GM10266 (cell line): ENCODE results near the gene LSG1.

Experiments
- DNase-seq: peaks from one replicate; pipeline ENCODE4 v3.0.0; 2012; ENCODE audit errors: extremely low spot score
- TF ChIP-seq, protein P1 (sequence below): IDR thresholded peaks from 2 replicates; pipeline ENCODE4 v1.5.1; 2012; ENCODE audit warnings: mild to moderate bottlenecking, low read depth; ENCODE audit not compliant: control insufficient read depth, insufficient read depth; ENCODE audit errors: missing control alignments

The LSG1 gene

DNA sequence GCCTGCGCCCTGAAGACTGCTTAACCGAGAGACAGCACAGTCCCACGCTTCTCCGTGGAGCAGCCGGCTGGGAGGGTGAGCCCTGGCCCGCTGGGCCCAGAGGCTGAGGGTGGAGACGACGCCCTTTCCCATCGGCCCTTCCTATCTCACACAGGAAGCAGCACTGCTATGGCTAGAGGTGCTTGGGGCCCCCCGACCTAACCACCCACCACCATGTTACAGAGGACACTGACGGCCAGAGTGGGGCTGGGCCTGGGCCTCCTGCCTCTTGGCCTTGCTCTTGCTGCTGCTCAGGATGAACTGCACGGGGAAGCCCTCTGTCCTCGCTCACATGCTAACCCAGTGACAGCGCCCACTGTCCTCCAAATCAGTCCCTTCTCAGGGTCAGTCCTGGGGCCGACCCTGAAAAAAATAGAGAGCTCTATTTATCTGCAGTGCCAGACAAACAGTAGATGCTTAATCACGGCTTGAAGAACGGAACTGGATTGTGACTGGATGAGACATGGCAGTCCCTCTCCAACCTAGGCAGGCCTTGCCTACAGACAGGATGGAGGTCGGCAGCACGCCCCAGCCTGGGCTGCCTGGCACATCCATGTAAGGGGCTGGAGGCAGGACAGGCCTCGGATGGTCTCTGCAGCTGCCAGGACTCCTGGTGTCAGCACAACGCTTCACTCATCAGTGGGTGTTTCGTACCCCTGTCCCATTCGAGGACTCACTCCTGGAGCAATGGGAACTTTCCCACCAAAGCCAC lies 53.0 kb downstream of the LSG1 start:
- TF ChIP-seq, protein P1, sequence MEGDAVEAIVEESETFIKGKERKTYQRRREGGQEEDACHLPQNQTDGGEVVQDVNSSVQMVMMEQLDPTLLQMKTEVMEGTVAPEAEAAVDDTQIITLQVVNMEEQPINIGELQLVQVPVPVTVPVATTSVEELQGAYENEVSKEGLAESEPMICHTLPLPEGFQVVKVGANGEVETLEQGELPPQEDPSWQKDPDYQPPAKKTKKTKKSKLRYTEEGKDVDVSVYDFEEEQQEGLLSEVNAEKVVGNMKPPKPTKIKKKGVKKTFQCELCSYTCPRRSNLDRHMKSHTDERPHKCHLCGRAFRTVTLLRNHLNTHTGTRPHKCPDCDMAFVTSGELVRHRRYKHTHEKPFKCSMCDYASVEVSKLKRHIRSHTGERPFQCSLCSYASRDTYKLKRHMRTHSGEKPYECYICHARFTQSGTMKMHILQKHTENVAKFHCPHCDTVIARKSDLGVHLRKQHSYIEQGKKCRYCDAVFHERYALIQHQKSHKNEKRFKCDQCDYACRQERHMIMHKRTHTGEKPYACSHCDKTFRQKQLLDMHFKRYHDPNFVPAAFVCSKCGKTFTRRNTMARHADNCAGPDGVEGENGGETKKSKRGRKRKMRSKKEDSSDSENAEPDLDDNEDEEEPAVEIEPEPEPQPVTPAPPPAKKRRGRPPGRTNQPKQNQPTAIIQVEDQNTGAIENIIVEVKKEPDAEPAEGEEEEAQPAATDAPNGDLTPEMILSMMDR, result no peak
- DNase-seq, result no peak

DNA sequence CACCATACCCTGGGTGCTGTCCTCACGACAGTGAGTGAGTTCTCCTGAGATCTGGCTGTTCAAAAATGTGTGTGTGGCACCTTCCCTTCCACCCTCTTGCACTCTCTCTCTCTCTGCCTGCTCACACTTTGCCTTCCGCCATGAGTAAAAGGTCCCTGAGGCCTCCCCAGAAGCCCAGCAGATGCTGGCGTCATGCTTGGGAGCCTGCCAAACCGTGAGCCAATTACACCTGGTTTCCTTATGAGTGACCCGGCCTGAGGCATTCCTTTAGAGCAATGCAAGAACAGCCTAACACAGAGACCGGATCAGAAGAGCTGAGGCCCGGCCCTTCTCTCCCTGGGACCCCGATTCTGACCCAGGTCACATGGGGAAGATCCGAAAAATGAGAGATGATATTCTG lies 54.2 kb downstream of the LSG1 start:
- TF ChIP-seq, protein P1, result no peak
- no peak for DNase-seq

DNA sequence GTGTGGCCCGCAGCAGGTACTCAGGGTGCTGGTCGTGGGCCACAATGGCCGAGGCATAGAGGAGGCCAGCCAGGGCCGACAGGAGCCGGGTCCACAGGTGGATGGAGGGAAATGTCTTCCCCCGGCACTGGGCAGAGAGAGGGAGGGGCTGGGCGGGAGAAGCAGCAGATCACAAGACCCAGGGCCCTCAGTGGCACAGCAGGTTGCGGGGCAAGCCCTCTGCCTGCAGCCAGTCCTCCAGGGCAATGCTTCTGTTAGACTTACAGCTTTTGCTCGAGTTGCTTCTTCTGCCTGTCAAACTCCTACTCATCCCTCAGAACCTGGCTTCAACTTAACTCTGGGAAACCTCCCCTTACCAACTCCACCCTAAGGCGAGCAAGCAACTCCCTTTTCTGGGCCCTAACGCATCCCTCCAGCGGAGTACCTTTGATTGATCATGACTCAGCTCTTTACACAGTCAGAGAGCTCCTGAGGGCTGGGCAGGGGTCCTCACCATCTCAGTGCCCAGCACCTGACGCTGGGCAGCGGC lies 54.8 kb downstream of the LSG1 start:
- DNase-seq, result no peak
- TF ChIP-seq, protein P1, result no peak

DNA sequence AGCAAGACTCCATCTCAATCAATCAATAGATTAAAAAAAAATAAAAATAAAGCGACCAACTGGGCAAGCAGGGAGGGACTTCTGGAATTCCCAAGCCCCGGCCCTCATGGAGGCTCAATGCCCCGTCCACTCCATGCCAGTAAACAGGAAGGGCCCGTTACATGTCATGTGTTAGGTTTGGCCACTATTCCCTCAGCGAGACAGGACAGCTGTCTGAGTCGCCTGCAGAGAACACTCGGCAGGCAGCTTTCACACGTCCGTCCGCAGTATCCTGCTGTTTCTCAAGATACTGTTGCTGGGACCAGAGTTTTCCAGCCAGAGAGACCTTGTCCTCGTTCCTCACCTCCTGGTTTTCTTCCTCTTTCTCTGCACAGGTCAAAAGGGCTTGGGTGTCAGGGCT lies 56.8 kb downstream of the LSG1 start:
- TF ChIP-seq, protein P1, result no peak
- DNase-seq, result no peak

DNA sequence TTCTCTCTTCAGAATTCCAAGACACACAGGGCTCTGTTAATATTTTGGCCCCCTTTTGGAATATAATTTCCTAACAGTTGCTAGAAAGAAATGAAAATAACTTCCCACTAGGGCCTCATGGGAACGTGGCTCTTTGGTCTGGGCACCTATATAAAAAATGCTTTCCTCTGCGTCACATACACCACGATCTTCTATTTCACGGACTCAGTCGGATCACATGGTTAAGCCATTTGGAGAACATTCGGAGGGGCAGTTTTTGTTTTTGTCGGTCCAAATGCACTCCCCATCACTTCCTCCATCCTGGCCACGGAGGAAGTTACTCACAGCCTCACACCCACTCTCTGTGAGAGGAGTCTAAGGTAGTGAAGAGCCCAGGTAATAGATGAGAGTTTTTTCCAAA lies 59.8 kb downstream of the LSG1 start:
- TF ChIP-seq, protein P1, result no peak
- no peak for DNase-seq

DNA sequence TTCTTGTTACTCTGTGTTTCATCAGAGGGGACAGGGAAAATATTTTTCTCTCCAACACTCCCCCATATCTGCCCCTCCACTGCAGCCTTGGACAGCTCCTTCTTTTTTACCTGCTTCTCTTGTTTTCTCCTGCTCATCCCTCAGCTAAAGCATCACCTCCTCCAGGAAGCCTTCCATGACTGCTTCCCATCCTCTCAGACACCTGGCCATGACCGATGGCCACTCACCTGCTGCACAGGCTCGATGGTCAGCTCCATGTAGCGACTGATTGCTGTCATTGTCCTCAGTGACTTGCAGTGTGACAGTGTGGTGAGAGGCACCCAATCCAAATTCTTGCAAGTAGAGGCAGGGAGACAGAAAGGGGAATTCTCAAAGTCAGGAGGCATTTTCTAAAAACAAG lies 61.3 kb downstream of the LSG1 start:
- TF ChIP-seq, protein P1, result no peak
- DNase-seq, result no peak

DNA sequence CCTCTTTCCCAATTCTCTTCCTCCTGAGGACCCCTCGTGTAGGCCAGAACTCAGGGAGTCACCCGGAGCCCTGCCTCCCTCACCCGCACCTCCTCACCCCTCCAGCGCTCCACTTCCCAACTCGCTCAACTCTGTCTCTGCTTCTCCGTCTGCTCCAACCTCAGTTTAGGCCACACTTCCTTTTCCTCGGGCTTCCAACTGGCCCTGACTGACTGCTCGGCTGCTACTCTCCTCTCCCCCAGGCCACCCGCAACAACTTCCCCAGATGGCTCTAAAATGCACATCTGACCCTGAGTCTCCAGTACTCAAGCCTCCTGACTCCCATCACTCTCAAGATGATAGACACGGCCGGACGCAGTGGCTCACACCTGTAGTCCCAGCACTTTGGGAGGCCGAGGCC lies 62.4 kb downstream of the LSG1 start:
- TF ChIP-seq, protein P1, result no peak
- DNase-seq, result no peak
